HG03575 (cell line): ENCODE measurements around the gene GRK1.
"Not testable (repeated sequence)": the region's sequence is repeated elsewhere in the genome, so short reads cannot be mapped to it uniquely, and the experiment has no call there.

Experiments used
- ATAC-seq: cut with Tn5 transposase; IDR thresholded peaks from one replicate; pipeline ENCODE4 v1.9.1; 2021; ENCODE audit not compliant: unreplicated experiment, insufficient number of reproducible peaks, low FRiP score; ENCODE audit errors: extremely low read depth

The GRK1 gene

DNA sequence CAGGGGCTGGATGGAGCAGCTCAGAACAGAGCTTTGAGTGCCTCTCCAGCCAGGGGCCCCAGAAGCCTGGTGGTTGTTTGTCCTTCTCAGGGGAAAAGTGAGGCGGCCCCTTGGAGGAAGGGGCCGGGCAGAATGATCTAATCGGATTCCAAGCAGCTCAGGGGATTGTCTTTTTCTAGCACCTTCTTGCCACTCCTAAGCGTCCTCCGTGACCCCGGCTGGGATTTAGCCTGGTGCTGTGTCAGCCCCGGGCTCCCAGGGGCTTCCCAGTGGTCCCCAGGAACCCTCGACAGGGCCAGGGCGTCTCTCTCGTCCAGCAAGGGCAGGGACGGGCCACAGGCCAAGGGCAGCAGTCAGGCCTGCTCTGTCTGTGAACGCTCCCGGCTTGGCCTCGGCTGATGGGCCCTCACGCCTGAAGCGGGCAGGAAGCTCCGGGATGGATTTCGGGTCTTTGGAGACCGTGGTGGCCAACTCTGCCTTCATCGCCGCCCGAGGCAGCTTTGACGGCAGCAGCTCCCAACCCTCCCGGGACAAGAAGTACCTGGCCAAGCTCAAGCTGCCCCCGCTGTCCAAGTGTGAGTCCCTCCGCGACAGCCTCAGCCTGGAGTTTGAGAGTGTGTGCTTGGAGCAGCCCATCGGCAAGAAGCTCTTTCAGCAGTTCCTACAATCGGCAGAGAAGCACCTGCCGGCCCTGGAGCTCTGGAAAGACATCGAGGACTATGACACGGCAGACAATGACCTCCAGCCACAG is at the start of gene GRK1:
TSS of gene GRK1 (plus strand) at position 269 of the 751 bp plus-strand sequence. CDS start at position 437, 168 bp downstream.
- no peak for ATAC-seq

DNA sequence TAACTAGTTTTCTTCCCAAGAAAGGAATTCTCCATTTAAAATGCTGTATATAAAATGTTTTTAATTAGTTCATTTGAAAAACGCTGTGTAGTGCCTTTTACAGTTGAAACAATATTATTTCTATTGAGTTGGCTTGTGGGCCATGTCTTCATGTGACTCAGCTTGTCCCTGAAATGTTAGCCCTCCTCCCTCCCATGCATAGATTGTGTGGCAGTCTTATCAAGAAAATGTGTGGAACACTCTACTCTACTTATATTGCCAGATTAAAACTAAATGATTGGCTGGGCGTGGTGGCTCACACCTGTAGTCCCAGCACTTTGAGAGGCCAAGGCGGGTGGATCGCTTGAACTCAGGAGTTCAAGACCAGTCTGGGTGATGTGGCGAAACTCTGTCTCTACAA is 49.1 kb upstream of the GRK1 start:
- no peak for ATAC-seq

- no peak for ATAC-seq
These were observed 48.6 kb upstream of the GRK1 start for GRCh38 chr13:113618455-113618854.

GRCh38 chr13:113620036-113620796 is 46.8 kb upstream of the GRK1 start:
- no peak for ATAC-seq

- ATAC-seq: no peak
These were observed 46.0 kb upstream of the GRK1 start for GRCh38 chr13:113621046-113621445.

DNA sequence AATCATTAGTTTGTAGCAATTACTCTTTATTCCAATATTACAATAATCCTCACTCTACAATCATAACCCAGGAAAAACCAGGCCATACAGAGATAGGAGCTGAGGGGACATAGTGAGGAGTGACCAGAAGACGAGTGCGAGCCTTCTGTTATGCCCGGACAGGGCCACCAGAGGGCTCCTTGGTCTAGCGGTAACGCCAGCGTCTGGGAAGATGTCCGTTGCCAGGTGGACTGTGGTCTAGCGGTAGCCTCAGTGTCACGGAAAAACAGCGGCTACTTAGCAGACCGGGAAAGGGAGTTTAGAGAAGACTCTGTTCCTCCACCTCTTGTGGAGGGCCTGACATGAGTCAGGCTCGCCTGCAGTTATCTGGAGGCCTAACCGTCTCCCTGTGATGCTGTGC is 45.5 kb upstream of the GRK1 start:
- not testable (repeated sequence) for ATAC-seq

GRCh38 chr13:113621986-113622550 is 45.0 kb upstream of the GRK1 start:
- ATAC-seq: not testable (repeated sequence)

- ATAC-seq: no peak
These were observed 44.1 kb upstream of the GRK1 start for GRCh38 chr13:113622791-113623490.

GRCh38 chr13:113623491-113624234 is 43.4 kb upstream of the GRK1 start:
- no peak for ATAC-seq

DNA sequence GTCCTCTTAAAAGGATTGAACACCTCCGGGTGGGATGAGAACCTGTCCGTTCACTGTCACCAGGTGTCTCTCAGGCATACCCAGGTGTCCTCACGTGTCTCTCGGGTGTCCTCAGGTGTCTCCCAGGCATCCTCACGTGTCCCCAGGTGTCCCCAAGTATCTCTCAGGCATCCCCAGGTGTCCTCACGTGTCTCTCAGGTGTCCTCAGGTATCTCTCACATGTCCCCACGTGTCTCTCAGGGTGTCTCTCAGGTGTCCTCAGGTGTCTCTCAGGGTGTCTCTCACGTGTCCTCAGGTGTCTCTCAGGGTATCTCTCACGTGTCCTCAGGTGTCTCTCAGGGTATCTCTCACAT is 42.8 kb upstream of the GRK1 start:
- no peak for ATAC-seq

DNA sequence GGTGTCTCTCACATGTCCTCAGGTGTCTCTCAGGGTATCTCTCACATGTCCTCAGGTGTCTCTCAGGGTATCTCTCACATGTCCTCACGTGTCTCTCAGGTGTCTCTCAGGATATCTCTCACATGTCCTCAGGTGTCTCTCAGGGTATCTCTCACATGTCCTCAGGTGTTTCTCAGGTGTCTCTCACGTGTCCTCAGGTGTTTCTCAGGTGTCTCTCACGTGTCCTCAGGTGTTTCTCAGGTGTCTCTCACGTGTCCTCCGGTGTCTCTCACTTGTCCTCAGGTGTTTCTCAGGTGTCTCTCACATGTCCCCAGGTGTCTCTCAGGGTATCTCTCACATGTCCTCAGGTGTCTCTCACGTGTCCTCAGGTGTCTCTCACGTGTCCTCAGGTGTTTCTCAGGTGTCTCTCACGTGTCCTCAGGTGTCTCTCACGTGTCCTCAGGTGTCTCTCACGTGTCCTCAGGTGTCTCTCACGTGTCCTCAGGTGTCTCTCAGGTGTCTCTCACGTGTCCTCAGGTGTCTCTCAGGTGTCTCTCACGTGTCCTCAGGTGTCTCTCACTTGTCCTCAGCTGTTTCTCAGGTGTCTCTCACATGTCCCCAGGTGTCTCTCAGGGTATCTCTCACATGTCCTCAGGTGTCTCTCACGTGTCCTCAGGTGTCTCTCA is 42.2 kb upstream of the GRK1 start:
- ATAC-seq: not testable (repeated sequence)

DNA sequence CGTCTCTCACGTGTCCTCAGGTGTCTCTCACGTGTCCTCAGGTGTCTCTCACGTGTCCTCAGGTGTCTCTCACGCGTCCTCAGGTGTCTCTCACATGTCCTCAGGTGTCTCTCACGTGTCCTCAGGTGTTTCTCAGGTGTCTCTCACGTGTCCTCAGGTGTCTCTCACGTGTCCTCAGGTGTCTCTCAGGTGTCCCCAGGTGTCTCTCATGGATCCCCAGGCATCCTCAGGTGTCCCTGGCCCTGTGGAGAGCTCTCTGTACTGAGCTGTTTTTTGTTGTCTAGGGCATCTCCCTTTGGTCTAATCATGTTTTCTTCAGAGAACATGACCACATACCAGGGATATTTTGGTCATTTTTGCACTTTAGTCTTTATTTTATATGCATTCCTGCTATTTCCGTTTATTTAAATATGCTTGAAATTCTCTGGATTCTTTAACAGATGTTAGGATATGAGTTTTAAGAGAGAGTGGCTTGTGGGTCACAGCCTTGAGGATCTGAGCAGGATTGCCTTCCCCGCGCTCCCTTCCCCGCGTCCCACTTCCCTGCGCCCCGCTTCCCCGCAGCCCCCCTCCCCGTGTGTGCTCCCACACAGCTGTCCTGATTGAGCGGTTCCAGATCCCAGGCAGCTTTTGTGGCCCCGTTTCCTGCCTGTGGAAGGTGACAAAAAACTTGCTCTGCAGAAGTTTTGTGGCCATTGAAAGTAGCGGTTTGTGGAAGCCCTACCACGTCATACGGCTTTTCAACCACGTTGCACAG is 40.9 kb upstream of the GRK1 start:
- ATAC-seq: no peak

GRCh38 chr13:113627136-113627535 is 39.9 kb upstream of the GRK1 start:
- ATAC-seq: no peak

- no peak for ATAC-seq
These were observed 38.4 kb upstream of the GRK1 start for GRCh38 chr13:113628291-113629270.

GRCh38 chr13:113629866-113630265 is 37.2 kb upstream of the GRK1 start:
- ATAC-seq: no peak

GRCh38 chr13:113630296-113630695 is 36.7 kb upstream of the GRK1 start:
- ATAC-seq: no peak

- ATAC-seq: no peak
These were observed 36.2 kb upstream of the GRK1 start for GRCh38 chr13:113630804-113631203.
